HFFc6 (cell line): Measurements from ENCODE around the gene OCSTAMP. TPM values are rescaled to one million over a fixed set of nuclear protein-coding genes. Genes with fewer than 3 reads are reported as not detected.

Experiments used
- DNase-seq: peaks from one replicate; pipeline ENCODE4 v3.0.0-alpha.2; 2018
- H3K27ac Mint-ChIP-seq: 2 replicates; pipeline ENCODE4 v1.8.0; 2020; ENCODE audit warnings: mild to moderate bottlenecking, mixed read lengths
- H3K27me3 Mint-ChIP-seq: 2 replicates; pipeline ENCODE4 v1.8.0; 2021; ENCODE audit warnings: mild to moderate bottlenecking, moderate library complexity, mixed read lengths; ENCODE audit not compliant: insufficient read depth
- H3K36me3 Mint-ChIP-seq: 2 replicates; pipeline ENCODE4 v1.8.0; 2021; ENCODE audit warnings: low read depth, mixed read lengths
- H3K4me1 Mint-ChIP-seq: 2 replicates; pipeline ENCODE4 v1.8.0; 2020; ENCODE audit warnings: low read depth, mixed read lengths
- H3K4me3 Mint-ChIP-seq: 2 replicates; pipeline ENCODE4 v1.8.0; 2020; ENCODE audit warnings: mild to moderate bottlenecking, moderate library complexity, mixed read lengths
- H3K9me3 Mint-ChIP-seq: 2 replicates; pipeline ENCODE4 v1.8.0; 2020; ENCODE audit warnings: mild to moderate bottlenecking, mixed read lengths
- CTCF ChIP-seq: fragments of 200-600 bp; sonication (generic); IDR thresholded peaks from 2 replicates; pipeline ENCODE4 v1.5.0; 2021; ENCODE audit warnings: antibody characterized with exemption, mild to moderate bottlenecking
- total RNA-seq, 6 experiments: library from RNA; stranded (reverse); fragmentation: NEBNext Ultra II Directional; extraction: Animal tissue kit (Norgen Biotek cat#: 25700); gene quantifications; 2 replicates in 1 of 6; 3 replicates in 5 of 6; pipeline ENCODE4 v1.2.3, GENCODE V29; 2021

The OCSTAMP gene
- total RNA-seq, 6 experiments from 2014 or later = not detected

DNA sequence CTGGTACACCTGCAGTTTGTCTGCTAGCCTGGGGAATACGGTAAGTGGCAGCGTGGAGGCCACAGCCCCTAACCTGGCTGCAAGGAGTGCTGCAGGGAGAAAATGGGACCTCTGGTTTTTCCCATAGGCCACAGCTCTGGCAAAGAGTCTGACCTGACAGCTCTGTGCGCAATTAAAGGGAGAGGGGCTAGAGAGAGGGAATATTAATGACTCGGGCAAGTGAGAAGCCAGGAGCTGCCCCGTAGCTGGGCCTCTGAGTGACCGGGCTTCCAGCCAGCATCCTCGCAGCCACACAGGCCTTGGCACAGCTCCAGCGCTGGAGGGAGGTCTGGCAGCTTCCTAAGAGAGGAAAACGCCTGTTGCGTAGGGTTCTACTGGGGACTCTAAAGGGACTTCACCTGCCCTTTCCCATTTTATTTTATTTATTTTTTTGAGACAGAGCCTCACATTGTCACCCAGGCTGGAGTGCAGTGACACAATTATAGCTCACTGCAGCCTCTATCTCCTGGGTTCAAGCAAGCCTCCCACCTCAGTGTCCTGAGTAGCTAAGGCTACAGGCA lies 18.2 kb upstream of the OCSTAMP start:
- DNase-seq = peak; percentile 47
- peaks cover 5% of the 10 kb centered on the region for H3K4me1 Mint-ChIP-seq
- H3K27me3 Mint-ChIP-seq = peaks cover 4% of the 10 kb centered on the region; the same call in 1 of the 2 replicates
- H3K9me3 Mint-ChIP-seq = no peaks in the 10 kb centered on the region
- H3K36me3 Mint-ChIP-seq = no peaks in the 10 kb centered on the region
- H3K27ac Mint-ChIP-seq = no peak overlapping the region
- no peak for TF ChIP-seq CTCF
- no peak overlapping the region for H3K4me3 Mint-ChIP-seq

- H3K27me3 Mint-ChIP-seq = peaks cover 1% of the 10 kb centered on the region; the same call in 1 of the 2 replicates
- H3K36me3 Mint-ChIP-seq = no peaks in the 10 kb centered on the region
- H3K4me3 Mint-ChIP-seq = no peak overlapping the region
- H3K9me3 Mint-ChIP-seq = no peaks in the 10 kb centered on the region
- no peaks in the 10 kb centered on the region for H3K4me1 Mint-ChIP-seq
- DNase-seq = no peak
- no peak for TF ChIP-seq CTCF
- H3K27ac Mint-ChIP-seq = no peak overlapping the region
These were observed 15.7 kb upstream of the OCSTAMP start for GRCh38 chr20:46566125-46566524.

GRCh38 chr20:46564241-46564957 lies 13.9 kb upstream of the OCSTAMP start:
- no peaks in the 10 kb centered on the region for H3K4me1 Mint-ChIP-seq
- no peak for DNase-seq
- H3K36me3 Mint-ChIP-seq = no peaks in the 10 kb centered on the region
- H3K27ac Mint-ChIP-seq = no peak overlapping the region
- H3K9me3 Mint-ChIP-seq = no peaks in the 10 kb centered on the region
- no peak overlapping the region for H3K4me3 Mint-ChIP-seq
- TF ChIP-seq CTCF = no peak
- peaks cover 3% of the 10 kb centered on the region; the same call in 1 of the 2 replicates for H3K27me3 Mint-ChIP-seq

GRCh38 chr20:46563860-46564221 lies 13.4 kb upstream of the OCSTAMP start:
- H3K4me3 Mint-ChIP-seq = no peak overlapping the region
- no peaks in the 10 kb centered on the region; the same call in 1 of the 2 replicates for H3K4me1 Mint-ChIP-seq
- H3K27me3 Mint-ChIP-seq = peaks cover 3% of the 10 kb centered on the region; the same call in 1 of the 2 replicates
- DNase-seq = no peak
- H3K36me3 Mint-ChIP-seq = no peaks in the 10 kb centered on the region
- TF ChIP-seq CTCF = no peak
- no peaks in the 10 kb centered on the region for H3K9me3 Mint-ChIP-seq
- no peak overlapping the region for H3K27ac Mint-ChIP-seq

- no peak for DNase-seq
- Mint-ChIP-seq H3K36me3 (no peaks in the 10 kb centered on the region), H3K27me3 (peaks cover 3% of the 10 kb centered on the region; the same call in 1 of the 2 replicates), H3K4me3 (no peak overlapping the region), H3K4me1 (peaks cover 5% of the 10 kb centered on the region), H3K9me3 (no peaks in the 10 kb centered on the region), H3K27ac (no peak overlapping the region)
- no peak for TF ChIP-seq CTCF
These were observed 12.9 kb upstream of the OCSTAMP start for GRCh38 chr20:46563170-46563859.
